NCI-H82 (cell line): ENCODE data around the gene TUBG2.

ENCODE experiments used
- DNase-seq: peaks from one replicate; lab custom pipeline; 2025; lab: John Stamatoyannopoulos, UW

TUBG2 gene

DNA sequence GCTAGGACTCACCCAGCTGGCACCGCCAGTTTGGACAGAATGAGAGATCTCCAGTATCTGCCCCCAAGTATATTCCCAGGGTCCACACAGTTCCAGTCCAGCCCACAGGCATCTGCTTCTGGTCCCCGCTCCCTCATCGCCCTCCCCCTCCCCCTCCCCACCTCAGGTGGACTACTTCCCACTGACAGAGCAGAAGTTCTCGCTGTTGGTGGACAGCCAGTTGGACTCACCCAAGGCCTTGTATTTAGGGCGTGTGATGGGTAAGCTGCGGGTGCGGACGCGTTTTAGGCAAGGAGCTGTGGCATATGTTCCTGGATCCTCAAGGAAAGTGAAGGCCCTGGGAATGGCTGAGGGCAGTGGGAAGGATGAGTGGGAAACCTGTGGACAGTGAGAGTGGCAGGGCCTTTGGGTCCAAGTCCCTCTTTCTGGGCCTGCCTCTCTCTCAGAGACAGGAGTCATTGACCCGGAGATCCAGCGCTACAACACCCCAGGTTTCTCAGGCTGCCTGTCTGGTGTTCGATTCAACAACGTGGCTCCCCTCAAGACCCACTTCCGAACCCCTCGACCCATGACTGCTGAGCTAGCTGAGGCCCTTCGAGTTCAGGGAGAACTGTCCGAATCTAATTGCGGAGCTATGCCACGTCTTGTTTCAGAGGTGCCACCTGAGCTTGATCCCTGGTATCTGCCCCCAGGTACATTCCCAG, 38.2 kb downstream of the TUBG2 start:
- DNase-seq = no peak

GRCh38 chr17:42698736-42699414, 39.8 kb downstream of the TUBG2 start:
- DNase-seq = peak; percentile 99

DNA sequence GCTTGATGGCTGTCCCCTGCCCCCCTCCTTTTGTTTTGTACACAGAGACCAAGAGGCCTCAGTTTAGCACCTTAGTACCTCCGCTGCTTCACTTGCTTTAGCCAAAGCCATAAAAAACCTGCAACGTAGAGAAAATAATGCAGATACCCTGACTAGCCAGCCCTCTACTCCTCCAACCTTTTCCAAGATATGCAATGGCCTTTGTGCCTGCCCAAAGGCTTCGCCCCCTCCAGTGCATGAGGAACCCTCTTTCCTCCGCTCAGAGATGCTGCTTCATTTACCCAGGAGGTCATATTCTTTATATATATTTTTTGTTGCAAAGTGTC, 40.3 kb downstream of the TUBG2 start:
- no peak for DNase-seq

GRCh38 chr17:42700586-42701289, 41.7 kb downstream of the TUBG2 start:
- DNase-seq = no peak

DNA sequence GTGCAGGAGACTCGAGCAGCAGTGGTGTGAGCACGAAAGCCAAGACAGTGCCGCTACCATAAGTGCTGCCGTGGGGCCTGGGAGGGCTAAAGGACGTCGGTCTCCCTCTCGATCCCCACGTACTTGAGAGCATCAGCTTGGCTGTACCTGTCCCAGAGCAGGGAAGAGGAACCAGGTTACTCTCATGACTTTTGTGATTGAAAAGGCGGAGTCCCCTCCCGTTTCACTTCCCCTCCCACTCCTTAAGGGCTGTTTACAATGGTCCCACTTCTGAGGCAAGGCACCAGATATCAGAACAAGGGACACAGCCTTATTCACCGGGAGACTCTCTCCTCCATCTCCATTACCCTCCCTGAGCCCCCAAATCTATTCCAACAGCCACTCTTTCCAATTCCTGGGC, 43.4 kb downstream of the TUBG2 start:
- no peak for DNase-seq

GRCh38 chr17:42704490-42704836, 45.4 kb downstream of the TUBG2 start:
- DNase-seq = no peak

- DNase-seq = no peak
Observed at GRCh38 chr17:42704837-42705494, 45.9 kb downstream of the TUBG2 start.

- DNase-seq = no peak
Observed at GRCh38 chr17:42706732-42707131, 47.6 kb downstream of the TUBG2 start.

DNA sequence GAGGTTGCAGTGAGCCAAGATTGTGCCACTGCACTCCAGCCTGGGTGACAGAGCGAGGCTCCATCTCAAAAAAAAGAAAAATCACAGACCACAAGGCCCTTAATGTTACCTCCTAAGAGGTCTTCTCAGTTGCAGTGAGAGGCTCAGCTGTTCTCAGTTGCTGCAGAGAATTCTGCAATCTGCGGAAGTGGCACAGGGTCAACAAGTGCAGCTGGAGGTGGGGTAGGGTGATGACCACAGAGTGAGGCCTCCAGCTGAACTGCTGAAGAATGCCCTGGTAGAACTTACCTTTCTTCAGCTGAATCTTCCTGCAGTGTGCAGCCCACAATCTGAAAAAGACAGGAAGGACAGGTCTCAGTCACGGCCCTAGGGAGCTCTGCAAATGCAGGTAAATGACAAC, 49.5 kb downstream of the TUBG2 start:
- DNase-seq = no peak

GRCh38 chr17:42709561-42709960, 50.5 kb downstream of the TUBG2 start:
- DNase-seq = no peak
